Amniotic stem cell (primary cell): ENCODE results near the gene IKZF3.
"Not testable (repeated sequence)": the region's sequence is repeated elsewhere in the genome, so short reads cannot be mapped to it uniquely, and the experiment has no call there.

Experiments
- DNase-seq: peaks from one replicate; lab custom pipeline; 2025; lab: John Stamatoyannopoulos, UW

The IKZF3 gene

DNA sequence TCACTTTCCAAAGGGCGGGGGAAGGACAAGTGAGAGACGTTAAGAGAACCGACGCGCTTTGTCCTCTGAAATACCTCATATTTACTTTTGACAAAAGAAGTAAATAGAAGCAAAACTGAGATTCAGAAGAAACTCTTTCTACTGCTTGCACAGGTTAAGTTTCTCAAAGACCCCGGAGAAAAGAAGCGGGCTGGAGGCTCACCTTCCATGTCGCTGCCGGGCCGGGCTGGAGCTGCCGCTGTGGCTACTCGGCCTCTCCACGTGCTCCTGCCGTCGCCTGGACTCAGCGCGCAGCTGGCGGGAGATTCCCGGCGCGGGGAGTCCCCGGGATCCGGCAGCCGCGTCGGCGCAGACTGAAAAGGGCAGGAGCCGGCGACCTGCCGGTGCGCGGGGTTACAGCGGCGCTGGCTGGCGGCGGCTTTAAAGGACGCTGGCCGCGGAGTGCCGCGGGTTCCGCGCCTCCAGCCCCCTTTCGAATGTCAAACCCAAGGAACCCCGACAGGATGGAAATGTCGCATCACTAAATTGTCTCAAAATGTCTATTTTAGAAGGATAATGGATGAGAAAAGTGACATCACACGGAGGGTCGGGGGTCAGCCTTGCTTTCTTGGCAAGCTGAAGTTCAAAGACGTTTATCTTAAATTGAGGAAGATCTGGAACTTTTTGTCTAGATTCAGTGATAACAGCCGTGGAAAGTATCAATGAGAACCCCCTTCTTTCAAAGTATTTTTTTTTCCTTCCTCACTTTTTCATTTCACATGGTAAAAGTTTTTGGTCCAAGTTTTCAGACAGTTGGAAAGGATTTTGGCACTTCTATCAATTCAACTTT lies at the start of gene IKZF3:
Gene IKZF3 (minus strand): TSS at position 395 of the 829 bp plus-strand sequence. CDS start 186 bp downstream, at position 209.
- DNase-seq = no peak

DNA sequence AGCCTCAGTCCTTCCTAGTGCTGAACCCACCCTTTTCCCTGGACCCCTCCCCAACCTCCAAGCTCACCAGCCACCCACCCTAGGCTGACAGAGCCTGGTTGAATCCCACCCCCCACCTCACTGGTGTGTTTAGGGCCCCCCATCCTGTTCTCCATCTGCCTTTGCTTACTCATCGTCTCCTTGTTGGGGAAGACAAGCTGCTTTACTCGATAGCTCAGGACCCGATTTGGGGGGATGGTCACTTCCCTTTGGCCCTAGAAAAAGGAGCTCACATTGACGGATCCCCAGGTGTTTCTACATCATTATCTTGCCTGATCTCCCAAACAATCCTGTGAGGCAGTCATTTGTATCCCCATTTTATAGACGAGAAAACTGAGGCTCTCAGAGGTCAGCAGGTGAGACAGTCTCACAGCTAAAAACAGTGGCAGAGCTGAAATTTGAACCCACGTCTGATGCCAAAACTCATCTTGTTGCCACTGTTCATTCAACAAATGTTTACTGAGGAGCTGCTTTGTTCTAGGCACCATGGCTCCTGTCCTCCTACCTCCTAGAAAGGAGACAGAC lies 44.8 kb upstream of the IKZF3 start:
- no peak for DNase-seq

DNA sequence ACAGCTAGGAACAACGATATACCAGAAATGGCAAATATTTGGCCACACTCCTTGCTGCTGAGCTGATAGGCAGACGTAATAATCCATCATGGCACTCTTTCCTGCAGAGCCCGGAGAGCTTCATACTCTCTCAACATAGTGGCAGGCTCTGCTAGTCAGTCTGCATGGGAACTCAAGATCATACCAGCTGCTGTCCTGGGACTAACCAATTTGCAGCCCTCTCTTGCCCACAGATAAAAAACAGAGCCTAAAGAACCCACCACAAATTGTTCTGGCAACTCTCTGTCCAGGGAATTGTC lies 40.8 kb upstream of the IKZF3 start:
- no peak for DNase-seq

DNA sequence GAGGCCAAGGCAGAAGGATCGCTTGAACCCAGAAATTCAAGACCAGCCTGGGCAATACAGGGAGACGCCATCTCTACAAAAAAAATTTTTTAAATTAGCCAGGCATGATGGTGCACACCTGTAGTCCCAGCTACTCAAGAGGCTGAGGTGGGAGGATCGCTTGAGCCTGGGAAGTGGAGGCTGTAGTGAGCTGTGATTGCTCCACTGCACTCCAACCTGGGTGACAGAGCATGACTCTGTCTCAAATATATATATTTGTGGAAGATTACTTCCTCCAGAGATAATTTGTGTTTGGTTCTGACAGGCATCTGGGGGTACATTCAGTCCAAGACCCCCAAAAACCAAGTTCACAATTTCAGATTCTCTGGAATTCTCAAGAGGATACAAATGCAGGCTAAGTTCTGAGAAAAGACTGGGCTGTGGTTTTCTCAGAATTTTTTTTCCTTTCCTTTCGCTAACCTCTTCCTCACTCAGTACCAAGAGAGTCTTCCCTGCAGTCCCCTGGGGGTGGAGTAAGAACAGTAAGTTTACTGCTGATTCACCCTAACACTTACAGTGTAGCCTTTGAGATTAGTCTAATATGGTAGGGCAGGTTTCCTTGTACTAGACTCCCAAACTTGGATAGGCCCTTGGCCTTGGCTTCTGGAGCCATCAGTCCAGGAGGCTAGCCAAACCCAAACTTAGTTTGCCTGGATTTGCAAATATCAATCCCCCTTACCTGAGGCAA lies 39.2 kb upstream of the IKZF3 start:
- DNase-seq = no peak

DNA sequence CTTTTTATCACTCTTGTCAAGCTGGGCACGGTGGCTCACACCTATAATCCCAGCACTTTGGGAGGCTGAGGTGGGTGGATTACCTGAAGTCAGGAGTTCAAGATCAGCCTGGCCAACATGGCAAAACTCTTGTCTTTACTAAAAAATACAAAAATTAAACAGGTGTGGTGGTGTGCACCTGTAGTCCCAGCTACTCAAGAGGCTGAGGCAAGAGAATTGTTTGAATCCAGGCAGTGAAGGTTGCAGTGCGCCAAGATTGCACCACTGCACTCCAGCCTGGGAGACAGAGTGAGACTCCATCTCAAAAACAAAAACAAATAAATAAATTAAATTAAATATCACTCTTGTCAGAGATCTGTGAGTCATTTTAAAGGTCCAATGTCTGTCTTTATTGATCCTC lies 37.9 kb upstream of the IKZF3 start:
- not testable (repeated sequence) for DNase-seq

DNA sequence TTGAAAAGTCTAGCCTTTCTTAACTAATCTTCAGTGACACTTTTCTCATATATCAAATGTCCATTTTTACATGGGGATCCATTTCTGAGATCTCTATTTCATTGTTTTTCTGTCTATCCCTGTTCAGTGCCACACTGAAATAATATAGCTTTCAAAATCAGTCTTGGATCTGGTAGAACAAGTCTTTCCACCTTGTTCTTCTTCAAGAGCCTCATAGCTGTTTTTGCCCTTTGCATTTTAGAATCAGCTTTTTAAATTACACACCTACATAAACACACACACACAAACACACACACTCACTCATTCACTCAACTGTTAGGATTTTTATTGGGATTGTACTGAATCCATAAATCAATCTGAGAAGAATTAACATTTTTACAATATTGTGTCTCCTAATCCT lies 35.1 kb upstream of the IKZF3 start:
- DNase-seq = no peak

DNA sequence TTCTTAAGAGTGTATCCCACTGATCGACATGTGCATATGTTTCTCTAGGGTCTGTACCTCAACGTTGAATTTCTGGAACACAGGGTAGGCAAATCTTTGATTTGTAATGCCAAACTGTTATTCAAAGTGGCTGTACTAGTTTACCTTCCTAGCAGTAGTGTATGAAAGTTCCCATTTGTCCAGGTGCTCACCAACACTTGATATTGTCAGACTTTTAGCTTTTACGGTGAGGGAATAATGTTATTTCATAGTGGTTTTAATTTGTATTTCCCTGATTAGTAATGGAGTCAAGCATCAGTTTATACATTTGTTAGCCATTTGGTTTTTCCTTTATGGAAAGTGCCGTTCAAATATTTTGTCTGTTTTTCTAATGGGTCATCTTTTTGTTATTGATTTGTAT lies 34.0 kb upstream of the IKZF3 start:
- DNase-seq = no peak

DNA sequence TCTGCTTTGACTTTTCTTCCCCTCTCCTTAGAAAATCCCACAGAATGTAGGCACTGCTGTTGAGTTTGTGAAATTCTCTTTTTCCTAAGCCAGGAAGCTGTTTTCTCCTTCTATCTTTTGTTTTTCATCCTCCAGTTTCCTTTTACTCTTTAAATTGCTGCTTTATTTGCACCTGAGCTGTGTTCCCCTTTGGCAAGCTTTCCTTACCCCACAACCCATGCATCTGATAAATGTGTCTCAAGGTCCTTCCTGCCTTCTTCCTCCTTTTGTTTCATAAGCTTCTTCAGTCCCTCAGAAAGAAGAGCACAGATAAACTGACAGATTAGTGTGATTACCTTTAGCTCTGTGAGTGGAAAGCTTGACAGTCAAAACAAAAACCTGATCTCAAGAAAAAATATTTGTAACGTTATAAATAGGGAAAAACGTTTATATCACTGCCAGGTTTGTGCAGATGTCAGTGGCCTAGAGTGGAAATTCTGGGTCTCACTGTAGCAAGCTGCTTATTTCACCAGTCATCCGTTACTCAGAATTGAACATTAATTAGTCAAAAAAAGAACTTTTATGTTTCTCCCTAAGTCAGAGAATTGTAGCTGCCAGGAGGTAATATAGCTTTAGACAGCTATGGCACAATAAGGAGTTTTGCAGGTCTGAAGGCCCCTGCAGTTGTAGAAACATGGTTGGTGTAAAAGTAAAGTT lies 30.7 kb upstream of the IKZF3 start:
- no peak for DNase-seq

DNA sequence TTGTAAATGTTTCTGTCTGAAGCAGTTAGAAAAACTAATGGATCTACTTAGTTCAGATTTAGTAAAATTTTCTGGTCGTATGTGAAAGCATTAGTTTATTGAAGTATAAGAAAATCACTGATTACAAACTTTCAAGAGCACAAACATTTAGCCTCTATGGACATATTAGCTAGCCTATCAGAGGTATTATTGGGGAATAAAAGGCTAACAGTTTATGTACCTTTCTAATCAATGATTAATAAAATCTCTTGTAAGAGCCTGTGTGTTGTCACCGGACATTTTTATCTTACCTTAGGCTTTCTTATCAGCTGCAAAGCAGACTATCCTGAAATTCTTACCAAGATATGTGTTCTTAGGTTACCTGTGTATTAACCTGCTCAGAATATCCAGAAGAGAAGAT lies 25.1 kb upstream of the IKZF3 start:
- no peak for DNase-seq

DNA sequence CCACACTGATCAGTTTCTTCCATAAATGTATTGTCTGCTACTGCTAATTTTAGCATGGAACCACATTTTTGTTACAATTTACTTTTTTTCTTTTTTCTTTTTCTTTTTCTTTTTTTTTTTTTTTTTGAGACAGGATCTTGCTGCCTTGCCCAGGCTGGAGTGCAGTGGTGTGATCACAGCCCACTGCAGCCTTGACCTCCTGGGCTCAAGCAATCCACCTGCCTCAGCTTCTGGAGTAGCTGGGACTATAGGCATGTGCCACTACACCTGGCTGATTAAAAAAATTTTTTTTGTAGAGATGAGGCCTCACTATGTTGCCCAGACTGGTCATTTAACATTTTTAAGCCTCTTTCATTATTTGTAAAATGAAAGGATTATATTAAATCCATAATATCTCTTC lies 23.0 kb upstream of the IKZF3 start:
- no peak for DNase-seq

DNA sequence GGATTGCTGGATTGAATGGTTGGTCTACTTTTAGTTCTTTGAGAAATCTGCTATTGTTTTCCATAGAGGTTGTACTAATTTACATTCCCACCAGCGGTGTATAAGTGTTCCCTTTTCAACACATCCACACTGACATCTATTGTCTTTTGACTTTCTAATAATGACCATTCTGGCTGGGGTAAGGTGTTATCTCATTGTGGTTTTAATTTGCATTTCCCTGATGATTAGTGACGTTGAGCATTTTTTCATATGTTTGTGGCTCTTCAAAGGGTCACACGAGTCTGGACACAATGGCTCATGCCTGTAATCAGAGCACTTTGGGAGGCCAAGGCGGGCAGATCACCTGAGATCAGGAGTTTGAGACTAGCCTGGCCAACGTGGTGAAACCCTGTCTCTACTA lies 22.0 kb upstream of the IKZF3 start:
- not testable (repeated sequence) for DNase-seq

DNA sequence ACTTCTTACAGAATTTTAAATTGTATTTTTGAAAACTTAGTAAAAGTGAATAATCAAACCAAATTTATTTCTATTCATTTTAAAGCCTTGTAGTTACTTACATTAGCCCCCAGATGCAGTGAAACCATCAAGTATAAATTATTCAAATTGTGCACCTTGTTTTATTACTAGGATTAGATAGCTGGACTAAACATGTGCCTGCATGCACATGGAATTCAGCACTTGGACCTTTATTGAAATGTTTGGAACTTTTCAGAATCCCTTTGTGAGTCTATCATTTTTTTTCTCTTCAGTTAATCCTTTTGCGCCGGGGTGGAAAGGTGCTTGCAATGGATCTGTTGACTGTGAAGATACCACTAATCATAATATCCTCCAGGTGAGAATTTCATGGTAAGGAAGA lies 8.6 kb upstream of the IKZF3 start:
- DNase-seq = peak; percentile 2

DNA sequence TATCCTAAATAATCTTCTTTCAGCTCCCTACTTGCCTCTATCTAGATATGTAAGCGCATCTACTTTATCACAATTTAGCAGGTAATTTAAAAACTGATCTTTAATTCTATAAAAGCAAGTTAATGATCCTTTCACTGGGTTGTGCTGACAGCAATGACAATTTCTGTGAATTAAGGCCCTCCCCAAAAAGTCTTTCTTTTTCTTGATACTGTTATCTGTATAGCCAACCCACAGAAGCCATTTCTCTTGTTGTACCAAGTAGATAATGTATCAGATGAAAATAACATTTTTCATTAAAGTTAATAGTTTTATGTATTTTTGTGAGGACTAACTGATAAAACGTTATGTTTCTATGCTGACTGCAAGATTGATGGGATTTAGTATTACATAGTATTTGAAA lies 7.7 kb upstream of the IKZF3 start:
- DNase-seq = no peak

DNA sequence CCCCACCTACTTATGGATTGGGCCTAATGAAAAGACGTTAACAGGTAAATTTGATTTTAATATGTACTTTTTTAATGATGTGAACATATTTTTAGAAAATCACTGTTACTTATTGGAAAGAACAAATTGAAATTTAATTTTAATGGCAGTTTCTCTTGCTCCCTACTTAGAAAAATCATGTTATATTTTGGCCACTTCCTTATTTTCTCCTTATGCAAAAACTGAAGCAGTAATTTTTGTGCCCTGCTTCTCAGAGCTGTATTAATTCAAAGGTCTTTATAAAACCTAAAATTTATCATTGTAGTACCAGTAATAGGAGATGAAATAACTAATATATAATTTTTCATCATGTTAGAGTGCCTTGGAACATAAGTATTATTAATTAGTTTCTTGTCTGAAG lies 6.7 kb upstream of the IKZF3 start:
- no peak for DNase-seq

DNA sequence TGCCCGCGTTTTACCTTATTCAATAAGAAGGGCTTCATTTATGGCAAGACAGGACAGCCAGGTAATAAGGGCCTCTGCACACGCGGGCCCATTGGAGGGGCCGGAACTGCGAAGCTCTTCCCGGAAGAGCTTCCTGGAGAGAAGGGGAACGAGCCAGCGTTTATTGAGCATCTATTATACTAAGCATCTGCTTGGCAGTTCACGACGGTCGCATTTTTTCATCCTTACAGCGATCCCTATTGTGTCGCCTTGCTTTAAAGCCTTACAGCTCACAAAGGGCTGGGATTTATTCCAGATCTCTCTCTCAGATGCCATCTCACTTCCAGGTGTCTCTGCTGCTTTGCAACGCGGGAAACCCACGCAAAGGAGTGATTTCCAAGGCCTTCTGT lies 4.4 kb upstream of the IKZF3 start:
- no peak for DNase-seq

DNA sequence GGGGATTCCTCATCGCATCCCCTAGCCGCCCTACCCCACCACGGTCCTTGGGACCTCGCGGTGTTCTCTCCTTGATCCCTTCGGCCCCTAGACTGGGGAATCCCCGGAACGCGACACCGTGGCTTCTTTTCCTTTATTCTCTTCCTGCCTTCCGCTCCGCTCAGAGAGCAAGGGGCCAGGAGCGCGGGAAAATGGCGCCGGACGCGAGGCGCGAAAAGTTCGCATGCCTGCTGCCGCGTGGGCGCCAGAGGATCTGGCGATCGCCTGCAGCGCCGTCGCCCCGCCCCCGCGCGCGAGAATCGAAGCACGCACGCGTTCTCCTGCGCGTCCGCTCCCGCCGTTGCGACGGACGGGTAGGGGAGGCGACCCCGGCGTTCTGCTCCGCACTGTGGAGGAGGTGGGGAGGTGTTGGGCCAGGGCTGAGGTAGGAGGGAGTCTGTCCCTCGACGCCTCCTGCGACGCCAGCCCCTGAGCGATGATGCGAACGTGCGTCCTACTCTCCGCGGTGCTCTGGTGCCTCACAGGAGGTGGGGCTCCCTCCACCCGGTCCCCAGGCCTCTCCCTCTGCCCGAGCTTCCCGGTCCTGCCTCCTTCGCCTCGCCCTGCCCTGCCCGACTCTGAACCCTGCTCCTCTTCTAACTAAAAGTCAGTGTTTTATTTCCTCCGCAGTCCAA lies 3.9 kb upstream of the IKZF3 start, which contains the start of gene ZPBP2:
Gene ZPBP2 (plus strand): TSS at position 323 of the 674 bp plus-strand sequence. CDS start 153 bp downstream, at position 476.
- no peak for DNase-seq

DNA sequence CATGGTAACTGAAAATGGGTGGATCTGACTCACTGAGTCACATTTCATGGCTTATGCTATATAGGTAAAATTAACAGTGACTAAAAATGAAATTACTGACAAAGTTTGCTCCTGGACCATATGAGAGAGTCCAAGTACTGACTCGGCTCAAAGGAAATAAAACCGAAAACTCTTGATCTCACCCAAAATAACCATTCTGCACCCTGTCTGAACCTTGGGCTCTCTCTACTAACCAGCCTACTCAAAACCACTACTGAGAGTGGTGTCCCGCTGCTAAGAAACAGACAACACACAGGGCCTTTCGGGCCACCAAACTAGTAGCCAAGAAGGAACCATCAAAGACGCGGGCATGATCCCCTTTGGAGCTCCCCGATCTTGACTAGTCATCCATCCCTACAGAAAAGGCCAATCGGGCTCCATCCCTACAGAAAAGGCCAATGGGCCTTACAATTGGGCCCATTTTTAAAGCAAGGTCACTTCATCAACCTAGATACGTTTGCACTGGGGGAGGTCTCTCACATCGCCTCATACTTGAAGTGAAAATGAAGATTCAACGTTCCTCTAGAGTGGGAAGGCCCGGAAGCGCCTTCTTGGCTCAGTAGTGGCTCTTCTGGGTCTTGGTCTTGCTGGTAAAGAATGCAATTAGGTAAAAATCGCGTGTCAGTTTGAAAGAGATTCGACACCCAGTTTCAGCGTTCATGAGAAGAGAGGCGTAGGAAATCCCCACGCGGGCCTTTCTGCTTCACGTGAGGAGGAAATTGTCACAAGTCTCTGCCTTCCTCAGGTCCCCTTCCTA lies 3.2 kb upstream of the IKZF3 start:
- no peak for DNase-seq

DNA sequence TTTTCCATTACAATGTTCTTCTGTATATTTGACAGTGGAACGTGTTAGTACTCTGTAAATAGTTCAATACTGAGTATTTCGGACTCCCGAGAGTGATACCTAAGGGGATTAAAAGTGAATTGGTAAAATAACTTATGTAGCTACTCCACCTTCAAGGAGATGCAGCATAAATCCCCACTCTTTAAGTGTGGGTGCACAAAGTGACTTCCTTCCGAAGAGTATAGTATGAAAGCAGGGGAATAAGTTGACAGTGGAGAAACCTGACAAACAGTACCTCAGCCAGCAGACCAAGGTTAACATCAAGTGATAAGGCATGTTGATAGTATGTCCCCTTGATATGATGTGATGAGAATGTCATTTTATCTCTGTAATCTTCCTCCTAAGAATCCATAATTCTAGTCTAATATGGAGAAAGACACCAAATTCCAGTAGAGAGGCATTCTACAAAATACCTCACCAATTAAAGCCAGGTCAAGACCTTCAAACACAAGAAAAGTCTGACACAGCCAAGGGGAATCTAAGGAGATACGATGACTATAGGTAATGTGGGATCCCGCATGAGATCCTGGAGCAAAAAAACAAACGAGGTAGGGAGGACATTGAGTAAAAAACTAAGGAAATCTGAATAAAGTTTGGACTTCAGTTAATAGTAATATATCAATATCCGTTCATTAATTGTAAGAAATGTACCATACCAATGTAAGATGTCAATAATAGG lies 2.1 kb upstream of the IKZF3 start:
- no peak for DNase-seq

DNA sequence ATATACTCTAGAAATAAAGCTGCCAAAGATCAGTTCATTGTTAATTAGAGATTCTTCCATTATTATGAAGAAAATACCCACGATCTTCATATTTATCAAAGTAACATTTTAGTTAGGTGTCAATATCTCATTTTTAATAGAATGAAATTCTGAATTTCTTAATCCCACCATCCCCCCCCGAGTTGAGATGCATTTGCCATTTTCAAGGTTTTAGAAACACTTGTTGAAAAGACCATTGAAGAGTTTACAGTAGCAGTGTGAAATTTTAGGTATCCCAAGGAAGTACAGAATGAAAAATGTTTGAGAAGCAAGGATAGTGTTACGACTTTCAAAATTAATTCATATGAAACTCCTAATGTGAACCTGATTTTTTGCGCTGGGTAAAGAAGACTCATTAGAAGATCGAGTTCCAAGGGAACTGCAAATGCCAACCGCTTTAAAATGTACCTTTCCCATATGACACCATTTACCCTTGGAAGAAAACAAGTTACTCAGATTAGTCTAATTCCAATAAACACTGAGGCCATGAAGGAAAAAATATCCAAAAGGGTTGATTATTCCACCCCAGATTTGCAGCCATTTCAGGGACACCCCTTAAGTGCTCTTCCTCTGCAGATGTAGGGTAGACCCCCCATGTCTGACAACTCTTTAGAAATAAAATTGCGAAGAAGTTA lies 731 bp downstream of the IKZF3 start:
- DNase-seq = no peak

DNA sequence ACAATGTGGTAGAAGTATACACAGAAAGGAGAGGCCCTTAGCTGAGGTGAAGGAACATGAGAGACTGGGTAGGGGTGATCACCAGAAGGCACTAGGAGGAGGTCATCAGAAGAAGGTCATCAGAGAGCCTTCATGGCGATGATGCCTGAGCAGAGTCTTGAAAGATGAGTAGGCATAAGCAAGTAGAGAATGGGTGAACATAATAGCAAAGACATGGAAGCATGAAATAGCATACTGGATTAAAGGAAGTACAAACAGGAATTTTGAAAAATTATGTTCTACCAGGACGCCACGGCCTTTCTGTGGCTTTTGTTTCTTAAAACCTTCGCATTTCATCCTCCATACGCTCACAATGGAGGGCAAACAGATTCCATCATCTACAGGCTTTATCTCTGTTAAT lies 2.9 kb downstream of the IKZF3 start:
- DNase-seq = no peak
